ENCODE results near the gene NBEAL2. TPM values are rescaled to one million over a fixed set of nuclear protein-coding genes. Genes with fewer than 3 reads are reported as not detected.

The NBEAL2 gene
- 43.8 and 43.9 TPM in 2 replicates for total RNA-seq

GRCh38 chr3:46978985-46979944, at the start of gene NBEAL2:
TSS of gene NBEAL2 (plus strand) at chr3:46979666. CDS start at chr3:46979862, 196 bp downstream.

DNA sequence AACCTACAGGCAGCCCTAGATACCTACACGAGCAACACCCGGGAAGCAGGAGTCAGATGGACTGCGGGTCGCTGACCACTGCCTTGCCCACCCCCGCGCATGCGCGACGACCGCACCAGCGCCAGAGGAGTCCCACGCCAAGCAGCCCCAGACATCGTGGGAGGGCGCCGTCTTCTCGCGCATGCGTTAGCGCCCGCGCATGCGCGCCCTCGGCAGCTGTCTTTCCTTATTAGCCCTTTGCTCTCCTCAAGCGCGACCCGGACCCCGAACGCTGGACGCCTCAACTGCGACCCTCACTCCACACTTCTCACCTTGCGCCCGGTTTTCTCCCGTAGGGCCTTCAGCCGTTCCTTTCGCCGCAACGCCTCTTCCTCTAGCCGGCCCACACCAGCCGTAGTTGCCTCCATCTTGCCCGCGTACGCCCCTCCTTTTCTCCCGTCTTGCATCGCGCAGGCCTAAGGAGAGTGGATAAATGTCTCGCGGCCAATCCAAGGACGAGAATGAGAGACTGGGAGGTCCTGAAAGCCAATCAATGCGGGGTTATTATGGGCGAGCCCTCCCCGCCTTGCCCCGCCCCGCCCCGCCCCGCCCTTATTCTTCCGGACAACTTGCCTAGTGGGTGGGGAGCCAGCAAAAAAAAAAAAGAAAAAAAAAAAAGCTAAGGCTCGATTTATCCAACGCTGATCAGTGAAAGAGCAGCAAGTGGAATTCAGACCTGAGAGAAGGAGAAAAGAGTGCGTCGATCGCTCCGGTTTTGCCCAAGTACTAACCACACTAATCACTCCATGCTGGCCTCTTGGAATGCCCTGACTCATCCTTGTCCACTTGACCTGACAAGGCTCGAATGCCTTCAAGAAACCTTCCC, 2.9 kb upstream of the NBEAL2 start, which contains the start of gene CCDC12:
Gene CCDC12, minus strand, starts transcription at position 420 of the 865 bp plus-strand sequence. Its CDS starts 13 bp downstream, at position 407.

Small RNA genes lying within 50 kb of the gene (small RNA-seq; reads per million reads assigned to genes)
- not detected for gene MRPL57P3

Other genes starting within 250 kb of the NBEAL2 start
- gene MYL3, start 116.2 kb upstream of the NBEAL2 start, total RNA-seq, result not detected in 2 replicates
- gene PTH1R, start 101.9 kb upstream of the NBEAL2 start, total RNA-seq, result 0.48 and 0.65 TPM in 2 replicates
- 29.1 and 31.0 TPM in 2 replicates for gene CCDC12, start 2.9 kb upstream of the NBEAL2 start, total RNA-seq
- 37.2 and 40.5 TPM in 2 replicates for gene SETD2, start 184.4 kb downstream of the NBEAL2 start, total RNA-seq

Measured in vein endothelial cell (primary cell).